GM19328 (cell line): ENCODE measurements around the gene KRCC1.
A peak's percentile ranks its signal among the peaks of the same experiment; 100 is the strongest.

Experiments
- ATAC-seq: cut with Tn5 transposase; IDR thresholded peaks from one replicate; pipeline ENCODE4 v1.9.1; 2021; ENCODE audit warnings: mild to moderate bottlenecking, moderate library complexity; ENCODE audit not compliant: unreplicated experiment

The KRCC1 gene

DNA sequence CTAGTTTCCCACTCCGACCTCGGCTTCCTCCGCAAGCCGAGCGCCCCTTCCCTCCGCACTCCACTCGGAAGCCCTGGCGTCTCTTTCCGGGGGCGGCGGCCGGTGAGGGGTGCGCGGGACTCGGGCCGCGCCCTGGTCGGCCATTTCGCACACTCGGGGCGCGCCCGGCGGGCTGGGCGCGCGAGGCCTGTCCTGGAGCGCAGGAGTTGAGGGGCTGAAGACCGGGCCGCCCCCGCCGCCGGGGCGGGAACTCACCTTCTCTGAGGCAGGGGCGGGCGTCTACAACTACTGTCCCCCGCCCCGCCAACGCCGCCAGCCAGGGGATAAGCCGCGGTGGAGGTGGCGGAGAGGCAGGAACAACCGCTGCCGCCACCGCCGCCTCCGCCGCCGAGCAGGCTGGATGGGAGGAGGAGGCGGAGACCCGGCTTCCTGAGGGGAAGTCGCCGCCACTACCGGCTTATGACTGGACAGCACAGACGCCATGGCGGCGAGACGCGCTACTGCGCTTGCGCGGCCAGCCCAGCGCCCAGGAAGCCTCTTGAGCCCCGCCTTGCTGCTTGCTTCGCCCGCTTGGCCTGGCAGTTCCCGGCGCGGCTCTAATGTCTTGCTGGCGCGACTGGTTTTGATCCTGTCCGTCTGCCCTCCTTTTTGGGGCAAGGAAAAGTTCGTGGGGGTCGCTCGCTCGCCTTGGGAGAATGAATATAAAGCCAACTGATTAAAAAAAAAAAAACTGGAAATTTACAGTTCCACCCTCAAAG lies at the start of gene KRCC1:
TSS of gene KRCC1 (minus strand) at position 413 of the 758 bp plus-strand sequence. CDS start 27,220 bp downstream, outside the sequence.
- peak; percentile 92 for ATAC-seq

DNA sequence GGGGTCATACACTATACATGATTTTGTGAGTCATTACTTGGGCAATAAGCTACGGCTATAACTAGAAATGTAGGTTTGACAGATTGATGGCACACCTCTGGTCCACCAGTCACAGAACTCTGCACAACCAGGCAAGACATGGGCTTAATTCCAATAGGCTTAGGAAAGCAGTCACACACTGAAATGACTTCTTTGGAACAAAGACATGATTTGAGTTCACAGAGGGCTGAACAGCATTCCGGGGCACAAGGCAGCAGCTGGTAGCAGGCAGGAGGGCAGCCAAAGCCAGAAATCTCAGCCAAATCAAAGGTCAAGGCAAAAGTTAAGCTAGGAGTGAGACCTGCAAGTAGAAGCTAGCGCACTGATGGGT lies 44.9 kb upstream of the KRCC1 start:
- ATAC-seq, result no peak

DNA sequence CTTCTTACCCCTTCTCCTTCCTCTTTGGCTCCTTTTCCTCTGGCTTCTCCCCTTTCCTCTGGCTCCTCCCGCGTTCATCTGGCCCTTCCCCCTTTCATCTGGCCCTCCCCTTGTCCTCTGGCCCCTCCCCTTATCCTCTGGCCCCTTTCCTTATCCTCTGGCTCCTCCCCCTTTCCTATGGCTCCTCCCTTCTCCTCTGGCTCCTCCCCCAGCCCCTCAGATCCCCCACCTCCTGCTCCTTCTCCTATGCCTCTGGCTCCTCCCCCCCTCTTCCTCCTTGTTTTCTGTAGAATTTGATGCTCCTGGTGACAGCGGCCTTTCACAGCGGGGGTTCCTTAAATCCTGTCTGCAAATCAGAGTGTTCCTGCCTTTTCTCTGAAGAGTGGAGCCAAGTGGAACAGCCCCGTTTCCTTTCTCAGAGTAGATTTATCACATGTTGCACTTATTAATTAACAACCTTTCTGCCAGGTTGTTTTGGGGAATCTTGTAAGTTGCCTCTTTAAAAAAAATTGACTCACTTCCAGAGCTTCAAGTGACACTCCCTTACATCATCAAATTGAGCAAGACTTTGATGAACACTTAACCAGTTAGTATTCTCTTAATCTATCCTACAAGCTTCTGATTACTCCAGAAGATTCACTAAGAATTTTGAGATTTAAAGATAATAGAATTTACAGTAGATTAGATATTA lies 44.4 kb upstream of the KRCC1 start:
- no peak for ATAC-seq

DNA sequence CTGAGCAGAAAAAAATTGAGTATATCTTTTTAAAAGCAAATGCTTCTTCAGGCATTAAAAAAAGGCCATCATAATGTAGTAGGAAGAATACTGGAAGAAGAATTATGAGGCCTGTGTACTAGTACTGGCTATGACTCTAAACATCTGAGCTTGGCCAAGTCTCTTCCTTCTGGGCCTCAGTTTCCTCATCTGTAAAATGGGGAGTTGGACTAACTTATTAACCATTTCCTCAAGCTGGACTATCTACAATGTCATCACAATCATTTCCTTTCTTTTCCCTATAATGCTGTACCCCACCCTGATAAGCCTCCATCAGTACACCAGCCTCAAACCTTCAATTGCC lies 42.9 kb upstream of the KRCC1 start:
- no peak for ATAC-seq

DNA sequence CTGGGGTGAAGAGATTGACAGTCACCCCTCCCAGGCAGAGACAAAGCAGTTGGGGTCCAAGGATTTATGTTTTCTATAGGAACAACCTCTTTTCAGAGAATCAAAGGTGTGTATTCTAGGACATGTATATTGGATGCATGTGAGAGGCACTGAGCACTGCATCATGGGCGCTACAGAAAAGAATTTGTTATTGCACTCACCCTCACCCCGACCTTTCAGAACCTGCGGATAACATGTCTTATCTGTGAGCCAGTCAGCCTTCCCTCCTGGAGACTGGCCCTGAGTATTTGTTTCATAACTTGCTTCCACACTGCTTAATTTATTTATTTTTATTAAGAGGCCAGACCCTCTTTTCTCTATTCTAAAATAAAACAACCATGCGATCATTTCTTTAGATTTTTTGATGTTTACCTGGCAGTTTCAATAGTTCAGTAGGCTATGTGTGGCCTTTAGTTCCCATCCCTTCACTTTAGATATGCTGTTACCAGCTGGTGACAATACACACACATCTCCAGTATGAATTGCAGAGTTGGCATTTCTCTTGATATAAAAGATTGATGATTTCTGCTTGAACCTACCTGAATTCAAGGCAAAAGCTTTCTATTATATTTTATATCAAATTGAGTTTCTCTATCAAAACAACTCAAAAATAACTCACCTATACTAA lies 42.4 kb upstream of the KRCC1 start:
- ATAC-seq, result no peak

DNA sequence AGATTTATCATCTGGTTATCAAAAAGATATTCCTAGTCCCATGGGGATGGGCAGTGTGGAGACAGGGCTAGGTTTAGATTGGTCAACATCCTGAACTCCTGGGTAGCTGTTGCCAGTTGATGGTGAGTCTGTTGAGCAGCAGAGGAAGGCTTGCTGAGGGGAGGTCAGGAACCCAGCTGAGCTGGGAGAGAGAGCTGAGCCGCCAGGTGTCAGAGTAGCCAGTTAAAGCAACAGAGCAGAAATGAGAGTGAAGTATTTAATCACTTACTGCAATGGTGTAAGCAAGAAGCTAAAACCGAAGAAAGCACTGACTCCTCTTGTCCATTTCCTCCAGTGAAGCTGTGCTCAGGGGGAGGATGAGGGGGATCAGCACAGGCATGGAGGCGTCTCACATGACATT lies 41.6 kb upstream of the KRCC1 start:
- ATAC-seq, result no peak

DNA sequence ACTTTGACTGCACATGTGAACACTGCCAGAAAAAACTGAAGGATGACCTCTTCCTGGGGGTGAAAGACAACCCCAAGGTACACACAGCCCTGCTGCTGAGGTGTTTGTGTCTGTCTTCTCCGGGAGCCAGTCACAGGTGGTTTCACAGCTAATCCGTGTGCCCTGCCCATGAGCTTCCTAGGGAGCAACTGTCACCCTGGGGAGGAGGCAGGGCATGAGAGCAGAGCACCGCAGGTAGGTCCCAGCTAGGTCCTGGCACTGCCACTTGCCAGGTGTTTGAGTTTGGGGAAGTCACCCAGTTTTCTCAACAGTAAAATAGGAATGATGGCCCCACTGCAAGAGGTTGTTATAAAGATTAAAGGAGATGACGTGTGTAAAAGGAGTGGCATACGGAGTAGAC lies 41.1 kb upstream of the KRCC1 start:
- no peak for ATAC-seq

DNA sequence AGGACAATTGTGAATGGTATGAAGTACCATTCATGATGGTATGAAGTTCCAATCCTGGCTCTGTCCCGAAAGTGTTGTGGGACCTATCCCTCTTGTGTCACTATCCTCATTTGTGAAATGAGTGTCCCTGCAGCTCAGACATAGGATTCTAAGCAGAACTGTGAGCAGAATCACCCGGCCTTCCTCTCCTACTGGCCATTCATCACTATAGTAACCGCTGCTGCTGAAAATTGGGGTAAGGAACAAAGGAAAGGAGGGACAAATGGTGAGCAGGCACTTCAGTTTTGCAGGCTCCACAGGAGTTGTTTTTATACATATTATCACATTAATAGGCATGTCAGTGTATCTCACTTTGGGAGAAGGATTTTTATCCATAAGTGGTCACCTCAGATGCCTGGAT lies 39.4 kb upstream of the KRCC1 start:
- no peak for ATAC-seq

DNA sequence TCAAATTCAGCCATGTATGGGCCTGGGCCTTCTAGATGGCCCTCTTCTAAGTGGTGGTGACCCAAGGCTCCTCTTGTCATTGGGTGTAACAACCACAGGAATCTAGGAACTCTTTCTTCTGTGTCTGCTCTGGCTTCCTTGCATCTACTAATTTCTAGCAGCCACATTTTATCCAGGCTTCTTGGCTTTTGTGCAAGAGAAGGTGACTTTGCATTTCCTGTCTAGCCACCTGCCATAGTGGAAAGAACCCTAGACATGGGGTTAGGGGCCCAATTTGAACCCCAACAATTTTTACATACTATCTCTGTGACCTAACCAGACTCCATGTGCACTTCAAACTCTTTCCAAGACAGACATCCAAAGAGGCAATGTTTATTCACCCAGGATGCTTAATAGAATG lies 37.2 kb upstream of the KRCC1 start:
- ATAC-seq, result no peak

DNA sequence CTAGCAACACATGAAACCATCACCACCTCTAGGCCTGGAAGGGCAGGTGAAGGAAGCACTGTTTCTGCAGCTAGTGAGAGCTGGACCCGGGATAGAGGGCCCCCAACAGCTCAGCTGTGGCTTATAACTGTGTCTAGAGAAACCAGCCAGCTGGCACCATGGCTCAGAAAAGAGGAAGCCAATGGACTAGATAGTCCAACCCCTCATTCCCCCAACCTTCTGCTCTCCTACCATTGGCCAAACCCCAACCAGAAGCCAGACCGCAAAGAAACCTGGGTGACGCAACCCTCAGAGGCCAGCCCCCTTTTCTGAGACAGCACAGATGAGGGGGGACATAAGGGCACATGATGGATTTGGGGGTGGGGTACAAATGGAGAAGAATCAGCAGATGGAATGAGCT lies 36.4 kb upstream of the KRCC1 start:
- no peak for ATAC-seq

DNA sequence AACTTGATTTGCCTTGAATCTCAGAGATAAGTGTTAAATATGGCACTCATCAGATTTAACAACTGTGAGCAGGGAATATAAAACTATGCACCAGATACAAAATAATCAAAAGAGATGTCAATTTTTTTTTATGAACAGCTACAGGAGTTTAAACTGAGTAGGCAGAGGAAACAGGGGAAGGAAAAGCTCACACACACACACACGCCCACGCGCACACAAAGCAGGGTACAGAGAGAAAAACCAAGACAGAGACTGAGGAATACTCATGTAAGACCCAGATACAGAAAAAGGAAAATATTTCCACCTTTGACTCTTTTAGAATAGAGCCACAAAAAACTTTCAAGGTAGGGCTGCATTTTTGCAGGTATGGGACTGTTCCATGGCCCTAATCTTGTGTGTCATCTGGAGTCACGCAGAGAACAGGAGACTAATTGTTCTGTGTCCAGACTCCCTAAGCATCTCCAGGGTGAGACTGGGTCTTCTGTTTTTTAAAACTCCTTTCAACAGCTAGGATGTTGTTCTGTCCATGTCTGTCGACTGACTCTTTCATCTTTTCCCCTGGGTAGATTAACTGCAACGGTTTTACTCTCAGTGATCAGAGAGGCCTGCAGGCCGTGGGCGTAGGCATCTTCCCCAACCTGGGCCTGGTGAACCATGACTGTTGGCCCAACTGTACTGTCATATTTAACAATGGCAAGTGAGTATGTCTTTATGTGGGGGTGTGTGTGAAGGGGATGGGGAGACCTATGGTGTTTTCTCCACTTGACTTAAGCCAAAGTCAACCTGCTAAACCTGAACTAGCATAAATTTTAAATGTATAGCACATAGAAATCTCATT lies 35.1 kb upstream of the KRCC1 start:
- no peak for ATAC-seq

DNA sequence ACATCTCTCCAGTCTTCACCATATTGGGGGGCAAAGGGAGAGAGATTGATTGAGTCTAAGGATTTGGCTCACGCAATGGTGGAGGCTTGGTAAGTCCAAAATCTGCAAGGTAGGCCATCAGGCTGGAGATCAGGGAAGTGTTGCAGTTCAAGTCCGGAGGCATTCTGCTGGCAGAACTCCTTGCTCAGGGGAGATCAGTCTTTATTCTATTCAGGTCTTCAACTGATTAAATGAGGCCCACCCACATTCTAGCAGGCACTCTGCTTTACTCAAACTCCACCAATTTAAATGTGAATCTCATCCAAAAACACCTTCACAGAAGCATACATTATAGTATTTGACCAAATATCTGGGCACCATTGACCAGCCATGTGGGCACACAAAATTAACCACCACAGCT lies 33.4 kb upstream of the KRCC1 start:
- no peak for ATAC-seq

DNA sequence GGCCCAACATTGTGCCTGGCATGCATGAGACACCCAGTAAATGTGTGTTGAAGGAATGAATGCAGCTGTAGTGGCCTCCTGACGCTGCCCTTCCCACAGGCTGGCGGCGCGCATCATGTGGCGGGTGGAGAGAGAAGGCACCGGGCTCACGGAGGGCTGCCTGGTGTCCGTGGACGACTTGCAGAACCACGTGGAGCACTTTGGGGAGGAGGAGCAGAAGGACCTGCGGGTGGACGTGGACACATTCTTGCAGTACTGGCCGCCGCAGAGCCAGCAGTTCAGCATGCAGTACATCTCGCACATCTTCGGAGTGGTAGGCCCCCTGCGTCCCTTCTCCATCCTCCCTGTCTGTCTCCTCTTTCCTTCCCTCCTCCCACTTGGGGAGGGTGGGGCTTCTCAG lies 32.2 kb upstream of the KRCC1 start:
- no peak for ATAC-seq

DNA sequence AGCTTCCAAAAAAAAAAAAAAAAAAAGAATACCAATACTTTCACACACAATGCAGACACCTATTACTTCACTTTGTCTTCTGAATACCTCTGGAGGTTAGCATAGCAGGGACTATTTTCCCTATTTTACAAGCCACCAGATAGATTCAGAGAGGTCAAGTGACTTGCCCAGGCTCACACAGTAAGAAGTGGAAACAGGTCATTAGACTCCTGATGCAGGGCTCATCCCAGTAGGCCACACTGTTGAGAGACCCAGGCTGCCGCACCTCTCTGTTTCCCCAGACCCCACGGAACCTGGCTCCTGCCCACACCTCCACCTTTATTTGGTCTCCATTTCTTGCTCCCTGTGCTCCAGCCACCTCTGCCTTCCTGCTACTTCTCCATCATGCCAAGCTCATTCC lies 31.5 kb upstream of the KRCC1 start:
- no peak for ATAC-seq

DNA sequence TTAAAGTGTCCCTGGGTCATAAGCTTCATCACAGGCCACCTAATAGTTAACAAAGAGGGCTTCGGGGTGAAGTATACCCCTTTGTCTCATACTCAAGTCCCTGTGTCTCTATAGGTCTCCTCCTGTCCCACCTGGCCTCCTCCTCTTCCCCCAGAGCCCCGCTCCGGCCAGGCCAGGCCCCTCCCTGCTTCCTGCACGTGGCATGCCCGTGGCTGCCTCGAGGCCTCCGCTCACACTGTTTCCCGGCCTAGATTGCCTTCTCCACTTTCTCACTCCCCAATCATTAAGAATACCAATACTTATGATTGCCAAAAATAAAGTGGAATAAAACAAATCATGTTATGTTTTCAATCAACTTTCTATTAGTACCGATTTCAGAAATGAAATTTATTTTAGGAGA lies 30.8 kb upstream of the KRCC1 start:
- no peak for ATAC-seq

DNA sequence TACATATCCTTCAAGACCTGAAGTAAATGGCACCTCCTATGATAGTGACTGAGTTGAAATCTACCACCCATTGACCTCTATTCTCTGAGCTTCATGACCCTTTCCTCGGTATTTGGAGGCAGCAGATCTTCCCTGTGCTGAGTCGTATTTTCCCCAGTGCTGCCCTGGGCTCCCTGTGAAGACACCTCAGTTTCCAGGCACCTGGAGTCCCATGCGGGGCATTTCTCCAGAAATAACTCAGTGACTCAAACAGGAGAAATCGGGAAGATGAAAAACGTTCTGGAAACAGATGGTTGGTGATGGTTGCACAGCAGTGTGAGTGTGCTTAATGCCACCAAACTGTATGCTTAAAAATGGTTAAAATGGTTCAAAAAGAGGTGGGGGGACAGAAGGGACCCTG lies 30.0 kb upstream of the KRCC1 start:
- ATAC-seq, result no peak

DNA sequence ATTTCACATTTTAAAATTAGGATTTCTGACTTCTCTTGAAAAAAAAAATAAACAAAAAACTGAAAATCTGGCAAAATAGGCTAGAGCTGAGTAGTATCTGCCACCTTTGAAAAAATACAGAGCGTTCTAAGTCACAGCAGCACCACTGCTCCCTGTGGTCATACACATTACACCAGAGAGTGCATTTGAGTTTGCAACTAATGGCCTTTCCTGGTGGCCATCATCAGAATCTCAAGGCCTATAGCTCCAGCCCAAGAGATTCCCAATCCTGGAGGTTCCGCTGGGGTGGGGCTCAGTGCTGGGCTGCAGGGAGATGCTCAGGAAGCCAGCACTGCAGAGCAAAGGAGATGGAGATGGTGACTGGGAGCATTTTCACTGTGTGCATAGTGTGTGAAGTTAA lies 29.5 kb upstream of the KRCC1 start:
- ATAC-seq, result no peak

DNA sequence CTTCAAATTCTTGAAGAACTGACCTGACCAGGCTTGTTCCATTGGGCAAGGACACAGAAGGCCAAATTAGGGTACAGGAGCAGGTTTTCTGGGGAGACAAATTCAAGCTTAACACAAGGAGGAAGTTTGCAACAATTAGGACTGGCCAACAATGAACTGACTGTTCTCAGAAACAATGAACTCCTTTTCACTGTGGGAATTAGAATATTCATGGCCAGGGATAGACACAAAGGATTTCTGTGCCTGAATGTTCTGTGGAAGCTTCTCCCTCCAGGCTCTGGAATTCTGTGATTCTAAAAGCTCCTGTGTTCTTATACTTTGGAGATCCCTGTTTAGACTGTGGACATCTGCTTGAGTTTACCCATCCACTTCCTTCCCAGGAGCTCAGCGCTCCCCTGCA lies 27.2 kb upstream of the KRCC1 start:
- ATAC-seq, result no peak

DNA sequence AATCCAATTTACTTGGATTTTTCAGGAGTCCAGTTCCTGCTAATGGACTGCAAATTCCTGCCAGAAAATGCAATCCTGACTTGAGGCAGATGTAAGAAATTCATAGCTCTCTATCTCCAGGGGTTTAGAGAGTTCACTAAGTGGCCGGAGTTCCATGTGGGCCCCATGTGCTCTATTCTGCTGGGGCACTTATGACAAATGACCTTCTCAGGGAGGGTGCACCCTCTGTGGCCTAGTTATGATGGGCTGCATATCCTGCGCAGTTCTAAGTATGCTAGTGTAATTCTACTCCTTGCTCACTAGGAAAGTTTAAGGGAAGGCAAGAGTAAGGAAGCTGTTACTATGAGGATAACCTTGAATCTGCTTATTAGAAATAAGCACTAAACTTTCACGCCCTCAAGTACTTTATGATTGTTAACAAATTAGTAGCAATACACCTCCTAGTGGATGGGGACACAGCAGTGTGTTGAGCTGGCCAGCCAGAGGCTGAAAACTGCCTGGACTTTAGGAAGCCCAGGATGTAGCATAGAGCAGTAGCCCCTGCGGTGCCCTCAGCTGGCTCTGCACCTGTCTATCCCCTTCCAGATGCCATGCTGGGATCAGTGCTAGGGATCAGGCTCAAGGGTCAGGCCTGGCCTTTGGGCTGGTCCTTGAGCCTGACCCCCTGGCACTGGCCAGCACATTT lies 26.5 kb upstream of the KRCC1 start:
- ATAC-seq, result no peak

DNA sequence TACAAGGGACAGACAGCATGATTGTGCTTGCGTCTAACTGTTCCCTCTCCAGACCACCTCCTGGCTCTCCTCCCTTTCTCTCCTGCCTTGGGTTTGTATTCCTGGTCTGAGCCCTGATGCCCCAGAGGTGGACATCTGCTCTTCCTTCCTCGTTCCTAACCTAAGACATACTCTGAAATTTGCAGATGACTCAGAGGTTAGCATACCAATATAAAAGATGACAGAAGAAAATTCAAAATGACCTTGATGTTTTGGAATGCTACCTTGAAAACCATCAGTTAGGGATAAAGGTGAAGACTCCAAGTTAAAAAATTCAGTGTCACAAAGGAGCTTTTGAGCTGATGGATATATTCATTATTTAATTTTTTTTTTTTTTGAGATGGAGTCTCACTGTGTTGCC lies 25.0 kb upstream of the KRCC1 start:
- ATAC-seq, result no peak

DNA sequence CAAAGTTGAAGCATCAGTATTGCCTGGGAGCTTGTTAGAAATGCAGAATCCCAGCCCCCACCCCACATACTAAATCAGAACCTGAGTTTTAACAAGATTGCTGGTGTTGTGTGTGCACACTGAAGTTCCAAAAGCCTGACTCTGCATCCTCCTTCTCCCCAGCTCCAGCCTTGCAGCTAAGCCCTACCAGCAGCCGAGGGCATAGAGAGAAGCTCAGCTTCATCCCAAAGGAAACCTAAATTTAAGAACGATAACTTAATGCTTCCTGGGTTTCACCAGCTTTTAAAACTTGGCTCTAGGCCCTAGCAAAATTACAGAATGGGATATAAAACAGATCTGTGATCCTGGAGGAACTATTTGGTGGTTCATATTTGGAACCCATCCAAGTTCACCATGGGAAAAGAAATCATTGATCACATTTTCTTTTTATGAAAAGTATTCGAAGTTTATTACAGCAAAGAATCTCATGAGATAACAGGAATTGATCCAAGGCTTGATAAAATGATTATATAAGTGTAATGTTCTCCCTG lies 23.1 kb upstream of the KRCC1 start:
- no peak for ATAC-seq
